Measurements from ENCODE around the gene PCCA.

- TF ChIP-seq CTCF (IDR thresholded peaks at IDR 0.05): no peak
- TF ChIP-seq HDAC2 (IDR thresholded peaks at IDR 0.05): no peak
- no peak for TF ChIP-seq MAX (IDR thresholded peaks at IDR 0.05)
- no peak for TF ChIP-seq SREBF2 (IDR thresholded peaks at IDR 0.05)
- TF ChIP-seq REST (IDR thresholded peaks at IDR 0.05): no peak
- TF ChIP-seq USF2 (IDR thresholded peaks at IDR 0.05): no peak
- no peak for TF ChIP-seq HOXB5 (CRISPR knock-in tag; IDR thresholded peaks at IDR 0.05)
- TF ChIP-seq ATOH8 (CRISPR knock-in tag; IDR thresholded peaks at IDR 0.05; ENCODE audit: low read depth): no peak
- no peak for TF ChIP-seq FOSB (CRISPR knock-in tag; IDR thresholded peaks at IDR 0.05)
- TF ChIP-seq POLR2A (IDR thresholded peaks at IDR 0.05; ENCODE audit: low read length): no peak
- TF ChIP-seq EP300 (IDR thresholded peaks at IDR 0.05): no peak
- TF ChIP-seq ZSCAN20 (CRISPR knock-in tag; IDR thresholded peaks at IDR 0.05): no peak
- no peak for TF ChIP-seq BHLHE40 (IDR thresholded peaks at IDR 0.05; ENCODE audit: low read depth, low read length)
These were observed 276.8 kb downstream of the PCCA start for GRCh38 chr13:100365680-100366079.

All from A549 (cell line).